Liver (tissue), 9 donors: Measurements from ENCODE around the gene EIF2B1. TPM values are rescaled to one million over a fixed set of nuclear protein-coding genes. Genes with fewer than 3 reads are reported as not detected.

Source experiments
- DNase-seq: peaks from one replicate; pipeline ENCODE4 v3.0.0-alpha.2; 2017; ENCODE audit warnings: low spot score
- H3K27ac ChIP-seq, 2 donors: one replicate each; pipeline ENCODE4 v1.7.0; 2013; ENCODE audit warnings: inconsistent platforms in 2 of 2, low read length in 2 of 2, control low read depth in 1 of 2, low read depth in 1 of 2, mild to moderate bottlenecking in 1 of 2
- H3K27me3 ChIP-seq, 4 donors: one replicate each; pipeline versions ENCODE4 v1.6.1 to v1.7.0; 2013; ENCODE audit warnings: low read length in 3 of 4, inconsistent platforms in 1 of 4, mild to moderate bottlenecking in 1 of 4, moderate library complexity in 1 of 4; ENCODE audit not compliant: control insufficient read depth in 4 of 4, insufficient read depth in 4 of 4
- H3K36me3 ChIP-seq, 4 donors: one replicate each; pipeline versions ENCODE4 v1.6.1 to v1.7.0; 2013; ENCODE audit warnings: low read length in 3 of 4, mild to moderate bottlenecking in 3 of 4, low read depth in 1 of 4, moderate library complexity in 1 of 4; ENCODE audit not compliant: control insufficient read depth in 4 of 4, insufficient read depth in 3 of 4
- H3K4me1 ChIP-seq, 4 donors: one replicate each; pipeline versions ENCODE4 v1.6.1 to v1.7.0; 2013; ENCODE audit warnings: low read length in 3 of 4, mild to moderate bottlenecking in 3 of 4, moderate library complexity in 1 of 4; ENCODE audit not compliant: control insufficient read depth in 4 of 4, insufficient read depth in 4 of 4
- H3K4me3 ChIP-seq, 3 donors: one replicate each; pipeline versions ENCODE4 v1.6.1 to v1.7.0; 2013; ENCODE audit warnings: low read length in 3 of 3, control low read depth in 1 of 3, low read depth in 1 of 3, mild to moderate bottlenecking in 1 of 3
- H3K9ac ChIP-seq, 2 donors: one replicate each; pipeline ENCODE4 v1.7.0; 2013; ENCODE audit warnings: low read length in 2 of 2, mild to moderate bottlenecking in 2 of 2, moderate library complexity in 2 of 2, control low read depth in 1 of 2, low read depth in 1 of 2
- H3K9me3 ChIP-seq, 4 donors: one replicate each; pipeline versions ENCODE4 v1.6.1 to v1.7.0; 2013; ENCODE audit warnings: low read length in 3 of 4; ENCODE audit not compliant: control insufficient read depth in 4 of 4
- ATF3 ChIP-seq: IDR thresholded peaks from 2 replicates; pipeline ENCODE4 v1.6.1; 2016; ENCODE audit warnings: antibody characterized with exemption
- CTCF ChIP-seq: fragments of 150-350 bp; IDR thresholded peaks from 2 replicates; pipeline ENCODE4 v1.5.1; 2017; ENCODE audit warnings: improper control_type of control experiment, low read depth, low read length; ENCODE audit not compliant: missing input control
- EGR1 ChIP-seq, 2 donors: IDR thresholded peaks; 2 replicates each; pipeline ENCODE4 v1.6.1; 2016 to 2018; ENCODE audit warnings: antibody characterized with exemption in 2 of 2, low read depth in 2 of 2
- FOXA1 ChIP-seq: IDR thresholded peaks from 2 replicates; pipeline ENCODE4 v1.6.1; 2016; ENCODE audit warnings: antibody characterized with exemption
- FOXA2 ChIP-seq: IDR thresholded peaks from 2 replicates; pipeline ENCODE4 v1.6.1; 2016; ENCODE audit warnings: antibody characterized with exemption
- GABPA ChIP-seq, 2 donors: IDR thresholded peaks in 1 of 2; conservative IDR thresholded peaks in 1 of 2; 2 replicates each; pipeline ENCODE4 v1.6.1; 2016; ENCODE audit warnings: antibody characterized with exemption in 2 of 2, mild to moderate bottlenecking in 1 of 2, moderate library complexity in 1 of 2
- HNF4A ChIP-seq, 2 donors: conservative IDR thresholded peaks; 2 replicates each; pipeline ENCODE4 v1.6.1; 2016; ENCODE audit warnings: antibody characterized with exemption in 2 of 2, mild to moderate bottlenecking in 2 of 2
- HNF4G ChIP-seq: IDR thresholded peaks from 2 replicates; pipeline ENCODE4 v1.6.1; 2016; ENCODE audit warnings: antibody characterized with exemption
- JUND ChIP-seq, 2 donors: IDR thresholded peaks; 2 replicates each; pipeline ENCODE4 v1.6.1; 2016; ENCODE audit warnings: antibody characterized with exemption in 2 of 2
- MAX ChIP-seq: IDR thresholded peaks from 2 replicates; pipeline ENCODE4 v1.6.1; 2016; ENCODE audit warnings: antibody characterized with exemption
- NR2F2 ChIP-seq: IDR thresholded peaks from 2 replicates; pipeline ENCODE4 v1.6.1; 2016; ENCODE audit warnings: antibody characterized with exemption
- RAD21 ChIP-seq, 2 donors: IDR thresholded peaks; 2 replicates each; pipeline ENCODE4 v1.6.1; 2016; ENCODE audit warnings: antibody characterized with exemption in 2 of 2, mild to moderate bottlenecking in 2 of 2
- REST ChIP-seq: IDR thresholded peaks from 2 replicates; pipeline ENCODE4 v1.6.1; 2016; ENCODE audit warnings: antibody characterized with exemption, mild to moderate bottlenecking
- RXRA ChIP-seq, 2 donors: IDR thresholded peaks; 2 replicates each; pipeline ENCODE4 v1.6.1; 2017 to 2018; ENCODE audit warnings: antibody characterized with exemption in 2 of 2, mild to moderate bottlenecking in 1 of 2
- SP1 ChIP-seq: IDR thresholded peaks from 2 replicates; pipeline ENCODE4 v1.6.1; 2018; ENCODE audit warnings: antibody characterized with exemption, mild to moderate bottlenecking
- TAF1 ChIP-seq: conservative IDR thresholded peaks from 2 replicates; pipeline ENCODE4 v1.6.1; 2016; ENCODE audit warnings: antibody characterized with exemption, mild to moderate bottlenecking
- YY1 ChIP-seq: IDR thresholded peaks from 2 replicates; pipeline ENCODE4 v1.6.1; 2016; ENCODE audit warnings: antibody characterized with exemption, mild to moderate bottlenecking
- ZBTB33 ChIP-seq: IDR thresholded peaks from 2 replicates; pipeline ENCODE4 v1.6.1; 2016; ENCODE audit warnings: antibody characterized with exemption
- WGBS: extraction: QIAGEN DNeasy Blood & Tissue Kit; methylation state at CpG from one replicate; pipeline ENCODE4 v1.1.7; 2013; 5-methylcytosine and 5-hydroxymethylcytosine counted together
- polyA plus RNA-seq, 2 donors: library from polyadenylated mRNA; stranded (reverse) in 1 of 2; unstranded in 1 of 2; fragments of 200-250 nt in 1 of 2; fragments of >200 nt in 1 of 2; fragmentation: Nextera tagmentation in 1 of 2; extraction: Ambion mirVana in 1 of 2; gene quantifications; one replicate each; pipeline versions ENCODE4 v1.2.1 to v1.2.3, GENCODE V29; 2013 to 2015
- total RNA-seq, 2 donors: library from RNA; depleted of rRNA; stranded (reverse); fragments of >200 nt; gene quantifications; one replicate each; pipeline ENCODE4 v1.2.3, GENCODE V29; 2014
- donor health status: healthy.
- donor health status: healthy.
- donor health status: healthy.
- donor health status: healthy.
- donor health status: healthy.

The EIF2B1 gene
- total and polyA plus RNA-seq, 4 donors = 14.0 to 34.5 (median 17.1) TPM

- peaks cover 29 to 85% (median 69%) of the 10 kb centered on the region in 4 donors for H3K36me3 ChIP-seq
- 97% methylated on average over 2 of the region's 2 CpGs for WGBS
- H3K4me1 ChIP-seq = no peaks in the 10 kb centered on the region
- H3K9me3 ChIP-seq = no peaks in the 10 kb centered on the region
- H3K27me3 ChIP-seq = no peaks in the 10 kb centered on the region
- no peak for DNase-seq
- no peak overlapping the region for H3K4me3 ChIP-seq
- no peak for TF ChIP-seq NR2F2
- TF ChIP-seq ATF3 = no peak
- no peak for TF ChIP-seq HNF4A (conservative IDR thresholded peaks at IDR 0.05)
- no peak for TF ChIP-seq FOXA2
- TF ChIP-seq MAX = no peak
- TF ChIP-seq REST = no peak
- TF ChIP-seq EGR1 (IDR thresholded peaks at IDR 0.05; ENCODE audit: low read depth in 2 of 2) = no peak
- no peak for TF ChIP-seq YY1
- TF ChIP-seq GABPA (IDR thresholded peaks at IDR 0.05 in 1 of 2, conservative IDR thresholded peaks at IDR 0.05 in 1 of 2) = no peak
- no peak for TF ChIP-seq FOXA1
- TF ChIP-seq RAD21 (IDR thresholded peaks at IDR 0.05) = no peak
- TF ChIP-seq HNF4G = no peak
- TF ChIP-seq TAF1 = no peak
- no peak for TF ChIP-seq JUND (IDR thresholded peaks at IDR 0.05)
- TF ChIP-seq CTCF = no peak
- no peak for TF ChIP-seq SP1
- no peak for TF ChIP-seq ZBTB33
- H3K9ac ChIP-seq = no peak overlapping the region
- no peak overlapping the region for H3K27ac ChIP-seq
Measured at GRCh38 chr12:123614110-123614509, 19.4 kb downstream of the EIF2B1 start.

GRCh38 chr12:123608182-123608581, 25.3 kb downstream of the EIF2B1 start:
- no peak overlapping the region for H3K9ac ChIP-seq

More at GRCh38 chr12:123608182-123608581, 25.3 kb downstream of the EIF2B1 start:
- Histone ChIP-seq H3K27me3 (no peaks in the 10 kb centered on the region), H3K27ac (no peak overlapping the region), H3K36me3 (peaks cover 11 to 77% (median 52%) of the 10 kb centered on the region in 4 donors), H3K4me3 (no peak overlapping the region), H3K9me3 (no peaks in the 10 kb centered on the region), H3K4me1 (peaks cover 0 to 3% (median under 1%) of the 10 kb centered on the region in 4 donors)
- TF ChIP-seq EGR1 (IDR thresholded peaks at IDR 0.05; ENCODE audit: low read depth in 2 of 2) (no peak), NR2F2 (no peak), REST (no peak), YY1 (no peak), RXRA (IDR thresholded peaks at IDR 0.05) (no peak), TAF1 (no peak), FOXA2 (no peak), FOXA1 (no peak), RAD21 (IDR thresholded peaks at IDR 0.05) (no peak), HNF4A (conservative IDR thresholded peaks at IDR 0.05) (no peak)
- 88% methylated on average over 8 of the region's 8 CpGs for whole genome bisulfite sequencing
- no peak for DNase-seq
